Right ventricle myocardium superior (tissue), 1 donor: ENCODE measurements around the gene SAE1. TPM values are rescaled to one million over a fixed set of nuclear protein-coding genes. Genes with fewer than 3 reads are reported as not detected.
A peak's percentile ranks its signal among the peaks of the same experiment; 100 is the strongest.
"Not testable (repeated sequence)": the region's sequence is repeated elsewhere in the genome, so short reads cannot be mapped to it uniquely, and the experiment has no call there.

Source experiments
- ATAC-seq: fragments of 200-7000 bp; cut with Tn5 transposase; one replicate; pipeline ENCODE4 v1.9.1; 2020; ENCODE audit warnings: mild to moderate bottlenecking; ENCODE audit not compliant: poor library complexity
- DNase-seq: peaks from one replicate; pipeline ENCODE4 v3.0.0-alpha.2; 2020
- intact Hi-C: fragments of 100-400 bp; cut with DNase I; formaldehyde crosslinking; loops from one replicate; pipeline ENCODE4 v1.11.2; 2022
- total RNA-seq: library from RNA; stranded (reverse); fragmentation: NEBNext Ultra II Directional; extraction: Animal tissue kit (Norgen Biotek cat#: 25700); gene quantifications from one replicate; pipeline ENCODE4 v1.2.1, GENCODE V29; 2021
- donor health status: DM: no; HTN: yes; CAD: no; lungs with severe emphysema.

SAE1 gene
- total RNA-seq, 1 donor from 2014 or later: 42.2 TPM

GRCh38 chr19:47122359-47123335 is 8.0 kb upstream of the SAE1 start:
- no peak for DNase-seq
- intact Hi-C loops: loop anchor here (10.0 kb wide), 1 partner anchor 88 kb away; no protein-coding TSS in a partner anchor
- ATAC-seq: peak; percentile 59

GRCh38 chr19:47123406-47123805 is 7.2 kb upstream of the SAE1 start:
- ATAC-seq: no peak

GRCh38 chr19:47124937-47125668 is 5.5 kb upstream of the SAE1 start:
- DNase-seq (no peak), ATAC-seq (peak; percentile 80)
- intact Hi-C loops: loop anchor here (2.0 to 10.0 kb wide), 2 partner anchors 46 to 90 kb away; no protein-coding TSS in a partner anchor

More at GRCh38 chr19:47123406-47123805, 7.2 kb upstream of the SAE1 start:
- intact Hi-C loops: loop anchor here (10.0 kb wide), 1 partner anchor 89 kb away; no protein-coding TSS in a partner anchor
- no peak for DNase-seq

- DNase-seq (no peak), ATAC-seq (no peak)
- intact Hi-C loops: loop anchor here (2.0 to 10.0 kb wide), 2 partner anchors 47 to 91 kb away; no protein-coding TSS in a partner anchor
Observed at GRCh38 chr19:47125669-47125938, 5.0 kb upstream of the SAE1 start.

GRCh38 chr19:47129579-47129978 is 1.1 kb upstream of the SAE1 start:
- ATAC-seq (no peak), DNase-seq (no peak)
- intact Hi-C loops: loop anchor here (10.0 kb wide), 1 partner anchor 95 kb away; no protein-coding TSS in a partner anchor

- intact Hi-C loops: loop anchor here (1.0 kb wide), 1 partner anchor 17 kb away; the partner anchor contains the start of gene ZC3H4
- no peak for DNase-seq
- no peak for ATAC-seq
Observed at GRCh38 chr19:47130120-47130588, 481 bp upstream of the SAE1 start.

- intact Hi-C loops: no loop called here
- DNase-seq (no peak), ATAC-seq (no peak)
Observed at GRCh38 chr19:47132194-47132852, 1.7 kb downstream of the SAE1 start.

GRCh38 chr19:47133021-47133471 is 2.4 kb downstream of the SAE1 start:
- intact Hi-C loops: no loop called here
- DNase-seq: no peak
- no peak for ATAC-seq

- intact Hi-C loops: no loop called here
- DNase-seq: no peak
- no peak for ATAC-seq
Observed at GRCh38 chr19:47134545-47134944, 3.9 kb downstream of the SAE1 start.

GRCh38 chr19:47135156-47135555 is 4.5 kb downstream of the SAE1 start:
- intact Hi-C loops: no loop called here
- no peak for DNase-seq
- ATAC-seq: no peak

GRCh38 chr19:47141252-47141651 is 10.6 kb downstream of the SAE1 start:
- DNase-seq, intact Hi-C loops, ATAC-seq: not testable (repeated sequence)

GRCh38 chr19:47141695-47142094 is 11.1 kb downstream of the SAE1 start:
- no peak for DNase-seq
- ATAC-seq: no peak
- intact Hi-C loops: no loop called here

GRCh38 chr19:47142779-47143178 is 12.1 kb downstream of the SAE1 start:
- DNase-seq (no peak), ATAC-seq (no peak)
- intact Hi-C loops: no loop called here

GRCh38 chr19:47143322-47144073 is 12.9 kb downstream of the SAE1 start:
- DNase-seq: no peak
- no peak for ATAC-seq
- intact Hi-C loops: no loop called here

GRCh38 chr19:47144630-47145029 is 14.0 kb downstream of the SAE1 start:
- ATAC-seq: no peak
- intact Hi-C loops: no loop called here

GRCh38 chr19:47145639-47146486 is 15.2 kb downstream of the SAE1 start:
- no peak for DNase-seq
- intact Hi-C loops: no loop called here
- ATAC-seq: no peak

More at GRCh38 chr19:47144630-47145029, 14.0 kb downstream of the SAE1 start:
- no peak for DNase-seq

- intact Hi-C loops: no loop called here
- DNase-seq: no peak
- no peak for ATAC-seq
Observed at GRCh38 chr19:47146920-47147319, 16.3 kb downstream of the SAE1 start.
